ENCODE data around the gene EHHADH.

GRCh38 chr3:185151964-185152409 is 101.9 kb downstream of the EHHADH start:
- TF ChIP-seq POLR2AphosphoS5 (IDR thresholded peaks at IDR 0.05; ENCODE audit: insufficient read depth, low read depth, low read length) (no peak), EZH2 (IDR thresholded peaks at IDR 0.05; ENCODE audit: borderline replicate concordance, low read depth, low read length, severe bottlenecking) (no peak), CTCF (IDR thresholded peaks at IDR 0.05; ENCODE audit: extremely low read depth in 1 of 2, insufficient read depth in 1 of 2, low read depth in 1 of 2, low read length in 2 of 2) (no peak)

All from endothelial cell of umbilical vein (primary cell).